Spleen (tissue), 11 donors: Measurements from ENCODE around the gene SSH2. TPM values are rescaled to one million over a fixed set of nuclear protein-coding genes. Genes with fewer than 3 reads are reported as not detected.
A peak's percentile ranks its signal among the peaks of the same experiment; 100 is the strongest.
"Not testable (repeated sequence)": the region's sequence is repeated elsewhere in the genome, so short reads cannot be mapped to it uniquely, and the experiment has no call there.

Source experiments
- DNase-seq: peaks from one replicate; pipeline ENCODE4 v3.0.0-alpha.2; 2020
- H3K27ac ChIP-seq, 8 donors: fragments of 200-600 bp; sonication (generic) in 7 of 8; 1 replicate in 4 of 8; 2 replicates in 4 of 8; pipeline versions ENCODE4 v1.5.0 to v1.8.0; 2016 to 2021; ENCODE audit warnings: inconsistent platforms in 4 of 8, mild to moderate bottlenecking in 4 of 8, moderate library complexity in 1 of 8
- H3K27me3 ChIP-seq, 7 donors: fragments of 200-600 bp; sonication (generic) in 6 of 7; replicated peaks in 1 of 7; 1 replicate in 4 of 7; 2 replicates in 3 of 7; pipeline versions ENCODE4 v1.5.0 to v1.8.0; 2016 to 2021; ENCODE audit warnings: inconsistent platforms in 3 of 7, mild to moderate bottlenecking in 1 of 7
- H3K36me3 ChIP-seq, 6 donors: fragments of 200-600 bp; sonication (generic) in 5 of 6; 1 replicate in 4 of 6; 2 replicates in 2 of 6; pipeline versions ENCODE4 v1.5.0 to v1.8.0; 2016 to 2021; ENCODE audit warnings: inconsistent platforms in 2 of 6
- H3K4me1 ChIP-seq, 6 donors: fragments of 200-600 bp; sonication (generic) in 5 of 6; 1 replicate in 3 of 6; 2 replicates in 3 of 6; pipeline versions ENCODE4 v1.5.0 to v1.8.0; 2016 to 2021; ENCODE audit warnings: inconsistent platforms in 3 of 6
- H3K4me3 ChIP-seq, 8 donors: fragments of 200-600 bp; sonication (generic) in 7 of 8; 1 replicate in 4 of 8; 2 replicates in 4 of 8; pipeline versions ENCODE4 v1.5.0 to v1.8.0; 2016 to 2021; ENCODE audit warnings: inconsistent platforms in 4 of 8, mild to moderate bottlenecking in 4 of 8, moderate library complexity in 2 of 8
- H3K9me3 ChIP-seq, 8 donors: fragments of 200-600 bp; sonication (generic) in 7 of 8; 1 replicate in 4 of 8; 2 replicates in 4 of 8; pipeline versions ENCODE4 v1.5.0 to v1.8.0; 2016 to 2021; ENCODE audit warnings: inconsistent platforms in 4 of 8
- POLR2A ChIP-seq, 3 donors: fragments of 450-650 bp; IDR thresholded peaks; one replicate each; pipeline ENCODE4 v1.5.1; 2017; ENCODE audit warnings: antibody characterized with exemption in 3 of 3, mild to moderate bottlenecking in 1 of 3
- POLR2AphosphoS5 ChIP-seq, 3 donors: sonication (generic); formaldehyde crosslinking; IDR thresholded peaks; one replicate each; pipeline ENCODE4 v1.5.1; 2017; ENCODE audit warnings: antibody characterized with exemption in 3 of 3
- WGBS, 5 donors: extraction: QIAGEN DNeasy Blood & Tissue Kit in 3 of 5; methylation state at CpG; one replicate each; pipeline versions ENCODE4 v1.1.5 to v1.1.7; 2013 to 2018; 5-methylcytosine and 5-hydroxymethylcytosine counted together
- intact Hi-C: fragments of 100-400 bp; cut with DNase I; formaldehyde crosslinking; loops from one replicate; pipeline ENCODE4 v1.15.0; 2023; ENCODE audit warnings: low total_unique reads
- polyA plus RNA-seq, 3 donors: library from polyadenylated mRNA; stranded (reverse); fragments of 200-250 nt; gene quantifications; one replicate each; pipeline ENCODE4 v1.2.1, GENCODE V29; 2013
- total RNA-seq, 7 donors: library from RNA; depleted of rRNA in 3 of 7; stranded (reverse); fragments of >200 nt in 3 of 7; fragmentation: NEBNext Ultra II Directional in 4 of 7; extraction: Animal tissue kit (Norgen Biotek cat#: 25700) in 4 of 7; gene quantifications; one replicate each; pipeline versions ENCODE4 v1.1.0 to v1.2.1, GENCODE V29; 2016 to 2021
- TF ChIP-seq, protein P1 (sequence below), 11 experiments: fragments of 200-600 bp in 7 of 11; fragments of 450-650 bp in 4 of 11; sonication (generic) in 4 of 11; IDR thresholded peaks in 8 of 11; conservative IDR thresholded peaks in 3 of 11; 1 replicate in 7 of 11; 2 replicates in 4 of 11; pipeline versions ENCODE4 v1.4.0 to v1.8.0; 2016 to 2021; ENCODE audit warnings: antibody characterized with exemption in 11 of 11, inconsistent platforms in 4 of 11, mild to moderate bottlenecking in 1 of 11
- donor health status: healthy with polysubstance abuse.
- donor health status: DM: no; HTN: no; CAD: no; lungs with moderate emphysema.
- donor health status: DM: no; HTN: no; CAD: no.
- donor health status: Bipolar disorder and iron deficiency.
- donor health status: healthy.
- donor health status: DM: no; HTN: no; CAD: no.
- donor health status: DM: yes; HTN: yes; CAD: no.

SSH2 gene
- total and polyA plus RNA-seq, 10 donors: 15.9 to 182 (median 113) TPM

DNA sequence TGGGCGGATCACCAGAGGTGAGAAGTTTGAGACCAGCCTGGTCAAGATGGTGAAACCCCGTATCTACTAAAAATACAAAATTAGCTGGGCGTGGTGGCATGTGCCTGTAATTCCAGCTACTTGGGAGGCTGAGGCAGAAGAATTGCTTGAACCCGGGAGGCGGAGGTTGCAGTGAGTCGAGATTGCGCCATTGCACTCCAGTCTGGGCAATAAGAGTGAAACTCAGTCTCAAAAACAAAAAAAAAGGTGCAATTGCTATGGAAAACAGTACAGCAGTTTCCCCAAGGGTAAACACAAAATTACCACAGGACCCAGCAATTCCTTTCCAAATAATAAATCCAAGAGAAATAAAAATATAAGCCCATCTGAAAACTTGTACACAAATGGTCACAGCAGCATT is 278.1 kb downstream of the SSH2 start:
- H3K9me3 ChIP-seq, H3K27ac ChIP-seq, intact Hi-C loops, H3K27me3 ChIP-seq, H3K4me1 ChIP-seq, DNase-seq, H3K4me3 ChIP-seq: not testable (repeated sequence)
- peaks cover 0 to 100% (median 68%) of the 10 kb centered on the region in 6 donors for H3K36me3 ChIP-seq
- TF ChIP-seq POLR2AphosphoS5 (IDR thresholded peaks at IDR 0.05): peak in 1 of 3 donors; percentile 10
- 95 to 99% (median 97%) methylated on average over 7 of the region's 7 CpGs for WGBS, 5 donors

DNA sequence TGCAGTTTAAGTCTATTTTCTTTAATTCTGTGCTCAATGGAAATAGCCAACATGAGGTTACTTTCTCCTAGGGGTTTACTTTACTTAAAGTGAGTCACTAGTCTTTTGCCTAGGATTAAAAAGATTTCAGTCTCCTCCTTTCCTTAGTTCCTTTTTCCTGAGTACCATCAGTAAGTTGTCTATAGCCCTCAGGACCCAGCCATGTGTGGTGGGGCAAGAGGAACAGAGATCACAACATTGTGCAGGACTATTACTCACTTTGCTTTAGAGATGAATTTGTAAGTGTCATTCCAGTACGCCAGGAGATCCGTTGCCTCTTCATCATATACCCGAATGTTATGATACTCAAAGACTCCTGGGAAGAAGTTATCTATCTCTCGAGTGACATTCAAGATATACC is 279.6 kb downstream of the SSH2 start:
- TF ChIP-seq, protein P1, sequence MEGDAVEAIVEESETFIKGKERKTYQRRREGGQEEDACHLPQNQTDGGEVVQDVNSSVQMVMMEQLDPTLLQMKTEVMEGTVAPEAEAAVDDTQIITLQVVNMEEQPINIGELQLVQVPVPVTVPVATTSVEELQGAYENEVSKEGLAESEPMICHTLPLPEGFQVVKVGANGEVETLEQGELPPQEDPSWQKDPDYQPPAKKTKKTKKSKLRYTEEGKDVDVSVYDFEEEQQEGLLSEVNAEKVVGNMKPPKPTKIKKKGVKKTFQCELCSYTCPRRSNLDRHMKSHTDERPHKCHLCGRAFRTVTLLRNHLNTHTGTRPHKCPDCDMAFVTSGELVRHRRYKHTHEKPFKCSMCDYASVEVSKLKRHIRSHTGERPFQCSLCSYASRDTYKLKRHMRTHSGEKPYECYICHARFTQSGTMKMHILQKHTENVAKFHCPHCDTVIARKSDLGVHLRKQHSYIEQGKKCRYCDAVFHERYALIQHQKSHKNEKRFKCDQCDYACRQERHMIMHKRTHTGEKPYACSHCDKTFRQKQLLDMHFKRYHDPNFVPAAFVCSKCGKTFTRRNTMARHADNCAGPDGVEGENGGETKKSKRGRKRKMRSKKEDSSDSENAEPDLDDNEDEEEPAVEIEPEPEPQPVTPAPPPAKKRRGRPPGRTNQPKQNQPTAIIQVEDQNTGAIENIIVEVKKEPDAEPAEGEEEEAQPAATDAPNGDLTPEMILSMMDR (IDR thresholded peaks at IDR 0.05 in 8 of 11, conservative IDR thresholded peaks at IDR 0.05 in 3 of 11): no peak
- TF ChIP-seq POLR2AphosphoS5 (IDR thresholded peaks at IDR 0.05) (peak in 1 of 3 donors; percentile 37), POLR2A (IDR thresholded peaks at IDR 0.05) (no peak)
- 82 to 91% (median 89%) methylated on average over 4 of the region's 4 CpGs for WGBS, 5 donors
- H3K27ac ChIP-seq: no peak overlapping the region

DNA sequence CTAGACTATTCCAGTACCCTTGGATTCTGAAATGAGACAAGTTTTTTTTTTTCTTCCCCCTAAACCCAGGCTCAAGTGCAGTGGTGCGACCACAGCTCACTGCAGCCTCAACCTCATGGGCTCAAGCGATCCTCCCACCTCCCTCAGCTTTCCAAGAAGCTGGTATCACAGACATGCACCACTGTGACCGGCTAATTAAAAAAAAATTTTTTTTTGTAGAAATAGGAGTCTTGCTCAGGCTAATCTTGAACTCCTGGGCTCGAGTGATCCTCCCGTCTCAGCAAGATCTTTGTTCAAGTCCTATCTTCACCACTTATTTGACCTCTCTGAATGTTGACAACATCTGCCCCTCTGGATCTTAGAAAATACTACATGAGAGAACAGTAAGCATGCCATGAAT is 280.7 kb downstream of the SSH2 start:
- Histone ChIP-seq H3K4me3 (no peak overlapping the region), H3K36me3 (peaks cover 0 to 100% (median 64%) of the 10 kb centered on the region in 6 donors), H3K27ac (no peak overlapping the region), H3K4me1 (peaks cover 0 to 19% (median 2%) of the 10 kb centered on the region in 6 donors), H3K27me3 (no peaks in the 10 kb centered on the region), H3K9me3 (no peaks in the 10 kb centered on the region)
- TF ChIP-seq, protein P1 (IDR thresholded peaks at IDR 0.05 in 8 of 11, conservative IDR thresholded peaks at IDR 0.05 in 3 of 11): no peak
- TF ChIP-seq POLR2A (IDR thresholded peaks at IDR 0.05) (no peak), POLR2AphosphoS5 (IDR thresholded peaks at IDR 0.05) (no peak)
- 96 to 98% (median 96%) methylated on average over 5 of the region's 5 CpGs for WGBS, 5 donors
- intact Hi-C loops: no loop called here
- no peak for DNase-seq

More for the DNA sequence above, 279.6 kb downstream of the SSH2 start:
- H3K36me3 ChIP-seq: peaks cover 0 to 100% (median 68%) of the 10 kb centered on the region in 6 donors
- DNase-seq: no peak
- H3K4me1 ChIP-seq: peaks cover 0 to 10% (median 0%) of the 10 kb centered on the region in 6 donors
- H3K9me3 ChIP-seq: no peaks in the 10 kb centered on the region
- H3K4me3 ChIP-seq: no peak overlapping the region
- intact Hi-C loops: no loop called here
- H3K27me3 ChIP-seq: no peaks in the 10 kb centered on the region

DNA sequence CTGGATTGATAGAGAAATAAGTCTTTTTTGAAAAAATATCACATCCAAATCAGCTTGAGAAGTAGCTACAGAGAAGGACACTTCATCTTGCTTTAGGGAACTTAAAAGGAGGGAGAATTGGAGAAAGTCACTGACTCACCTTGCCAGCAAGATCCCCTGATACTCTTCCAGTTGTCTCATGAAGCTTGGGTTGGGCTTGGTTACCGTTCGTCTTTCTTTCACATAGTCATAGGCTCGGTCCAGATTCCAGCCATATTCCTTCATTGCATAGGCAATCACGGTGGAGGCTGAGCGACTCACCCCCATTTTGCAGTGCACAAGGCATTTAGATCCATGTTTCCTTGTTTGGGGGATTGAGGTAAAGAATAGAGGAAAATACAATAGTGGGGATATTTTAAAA is 282.0 kb downstream of the SSH2 start:
- 95 to 97% (median 96%) methylated on average over 5 of the region's 5 CpGs for WGBS, 5 donors
- Histone ChIP-seq H3K9me3 (no peaks in the 10 kb centered on the region), H3K4me1 (peaks cover 0 to 31% (median 3%) of the 10 kb centered on the region in 6 donors), H3K27me3 (no peaks in the 10 kb centered on the region), H3K4me3 (no peak overlapping the region), H3K27ac (no peak overlapping the region), H3K36me3 (peaks cover 0 to 100% (median 61%) of the 10 kb centered on the region in 6 donors)
- intact Hi-C loops: no loop called here
- TF ChIP-seq POLR2A (IDR thresholded peaks at IDR 0.05) (no peak), POLR2AphosphoS5 (IDR thresholded peaks at IDR 0.05) (no peak)
- TF ChIP-seq, protein P1 (IDR thresholded peaks at IDR 0.05 in 8 of 11, conservative IDR thresholded peaks at IDR 0.05 in 3 of 11): no peak
- no peak for DNase-seq
